ENCODE measurements around the gene UBASH3A.

Gene UBASH3A

DNA sequence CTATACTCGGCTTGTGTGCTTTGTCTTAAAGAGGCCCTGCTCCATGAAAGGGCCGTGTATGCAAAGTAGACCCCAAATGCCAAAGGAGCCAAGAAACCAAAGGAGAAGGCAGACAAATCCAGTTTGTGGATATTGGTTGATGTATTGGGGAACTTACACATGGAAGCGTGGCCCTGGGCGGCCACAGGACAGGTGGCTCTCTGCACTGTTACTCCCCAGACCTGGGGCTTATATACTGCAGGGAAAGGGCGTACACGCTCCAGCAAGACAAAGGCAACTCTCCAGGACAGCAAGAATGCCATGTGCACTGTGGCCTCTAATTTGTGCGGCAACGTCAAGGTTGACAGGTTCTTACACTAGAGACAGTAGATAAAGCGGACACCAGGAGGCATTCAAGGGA lies 67.5 kb downstream of the UBASH3A start:
- H3K4me3 ChIP-seq (ENCODE audit: low read depth, low read length) = no peak overlapping the region
- TF ChIP-seq, protein P1, sequence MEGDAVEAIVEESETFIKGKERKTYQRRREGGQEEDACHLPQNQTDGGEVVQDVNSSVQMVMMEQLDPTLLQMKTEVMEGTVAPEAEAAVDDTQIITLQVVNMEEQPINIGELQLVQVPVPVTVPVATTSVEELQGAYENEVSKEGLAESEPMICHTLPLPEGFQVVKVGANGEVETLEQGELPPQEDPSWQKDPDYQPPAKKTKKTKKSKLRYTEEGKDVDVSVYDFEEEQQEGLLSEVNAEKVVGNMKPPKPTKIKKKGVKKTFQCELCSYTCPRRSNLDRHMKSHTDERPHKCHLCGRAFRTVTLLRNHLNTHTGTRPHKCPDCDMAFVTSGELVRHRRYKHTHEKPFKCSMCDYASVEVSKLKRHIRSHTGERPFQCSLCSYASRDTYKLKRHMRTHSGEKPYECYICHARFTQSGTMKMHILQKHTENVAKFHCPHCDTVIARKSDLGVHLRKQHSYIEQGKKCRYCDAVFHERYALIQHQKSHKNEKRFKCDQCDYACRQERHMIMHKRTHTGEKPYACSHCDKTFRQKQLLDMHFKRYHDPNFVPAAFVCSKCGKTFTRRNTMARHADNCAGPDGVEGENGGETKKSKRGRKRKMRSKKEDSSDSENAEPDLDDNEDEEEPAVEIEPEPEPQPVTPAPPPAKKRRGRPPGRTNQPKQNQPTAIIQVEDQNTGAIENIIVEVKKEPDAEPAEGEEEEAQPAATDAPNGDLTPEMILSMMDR (IDR thresholded peaks at IDR 0.05; ENCODE audit: borderline replicate concordance, insufficient read depth, low read depth, low read length) = no peak

DNA sequence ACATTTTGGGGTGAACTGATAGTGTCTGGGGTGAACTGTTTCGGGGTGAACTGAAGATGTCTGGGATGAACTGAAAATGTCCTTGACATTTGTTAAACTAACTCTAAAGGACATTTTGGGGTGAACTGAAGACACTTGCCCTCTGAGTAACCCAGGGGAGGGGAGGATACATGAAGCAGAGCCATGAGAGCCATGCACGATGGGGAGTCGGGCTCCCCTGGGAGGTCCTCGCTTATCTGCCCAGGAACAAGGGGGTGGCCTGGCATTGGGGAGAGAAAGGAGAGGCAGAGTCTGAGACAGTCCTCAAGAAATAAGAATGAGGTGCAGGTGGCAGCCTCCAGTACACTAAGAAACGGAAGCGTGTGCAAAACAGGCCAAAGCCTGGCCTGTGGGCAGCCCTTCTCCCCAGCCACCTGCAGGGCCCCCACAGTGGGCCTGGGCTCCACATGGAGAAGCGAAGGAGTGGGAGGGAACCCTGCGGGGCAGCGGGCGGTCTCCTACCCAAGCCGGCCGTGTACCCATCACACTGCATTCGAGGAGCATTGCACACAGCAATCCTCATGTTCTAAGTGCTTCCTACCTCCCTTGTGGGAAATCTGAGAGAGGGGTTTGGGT lies 68.1 kb downstream of the UBASH3A start:
- TF ChIP-seq, protein P1 (IDR thresholded peaks at IDR 0.05; ENCODE audit: borderline replicate concordance, insufficient read depth, low read depth, low read length) = no peak
- no peak overlapping the region for H3K4me3 ChIP-seq (ENCODE audit: low read depth, low read length)

DNA sequence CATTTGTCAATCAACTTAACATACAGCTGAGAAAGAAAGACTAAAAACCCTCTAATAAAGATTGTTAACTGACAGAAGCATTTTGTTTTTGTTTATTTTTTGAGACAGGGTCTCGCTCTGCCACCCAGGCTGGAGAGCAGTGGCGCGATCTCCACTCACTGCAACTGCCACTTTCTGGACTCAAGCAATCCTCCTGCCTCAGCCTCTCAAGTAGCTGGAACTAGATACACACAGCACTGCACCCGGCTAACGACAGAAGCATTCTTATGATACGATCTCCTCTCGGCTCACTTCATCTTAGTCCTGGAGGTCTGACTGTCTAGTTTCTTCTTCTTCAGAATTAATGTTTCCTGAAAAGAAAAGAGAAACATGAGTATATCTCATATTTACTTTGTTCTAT lies 68.8 kb downstream of the UBASH3A start:
- TF ChIP-seq, protein P1 (IDR thresholded peaks at IDR 0.05; ENCODE audit: borderline replicate concordance, insufficient read depth, low read depth, low read length) = no peak
- H3K4me3 ChIP-seq (ENCODE audit: low read depth, low read length) = no peak overlapping the region

DNA sequence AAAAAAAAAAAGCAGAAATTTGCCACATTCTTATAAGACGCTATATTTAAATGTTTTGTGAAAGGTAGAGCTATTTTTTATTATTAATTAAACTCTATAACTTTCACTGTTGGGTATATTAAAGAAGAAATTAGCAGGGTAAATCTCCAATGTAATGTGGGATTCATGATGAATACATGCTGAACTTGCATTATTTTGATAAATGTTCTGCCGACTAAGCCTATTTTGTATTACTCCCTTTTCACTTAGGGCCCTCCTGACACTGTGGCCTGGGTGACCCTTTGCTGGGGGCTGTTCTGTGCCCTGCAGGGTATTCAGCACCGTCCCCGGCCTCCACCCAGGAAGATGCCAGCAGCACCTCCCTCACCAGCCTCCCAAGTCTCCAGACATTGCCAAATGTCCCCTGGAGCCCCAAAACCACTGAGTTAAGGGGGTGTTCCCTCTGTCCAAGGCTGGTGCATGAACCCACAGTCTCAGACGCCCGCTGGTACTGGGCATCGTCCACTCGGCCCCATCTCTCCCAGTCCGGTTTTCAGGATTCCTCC lies 69.9 kb downstream of the UBASH3A start:
- TF ChIP-seq, protein P1 (IDR thresholded peaks at IDR 0.05; ENCODE audit: borderline replicate concordance, insufficient read depth, low read depth, low read length) = no peak
- H3K4me3 ChIP-seq (ENCODE audit: low read depth, low read length) = no peak overlapping the region

DNA sequence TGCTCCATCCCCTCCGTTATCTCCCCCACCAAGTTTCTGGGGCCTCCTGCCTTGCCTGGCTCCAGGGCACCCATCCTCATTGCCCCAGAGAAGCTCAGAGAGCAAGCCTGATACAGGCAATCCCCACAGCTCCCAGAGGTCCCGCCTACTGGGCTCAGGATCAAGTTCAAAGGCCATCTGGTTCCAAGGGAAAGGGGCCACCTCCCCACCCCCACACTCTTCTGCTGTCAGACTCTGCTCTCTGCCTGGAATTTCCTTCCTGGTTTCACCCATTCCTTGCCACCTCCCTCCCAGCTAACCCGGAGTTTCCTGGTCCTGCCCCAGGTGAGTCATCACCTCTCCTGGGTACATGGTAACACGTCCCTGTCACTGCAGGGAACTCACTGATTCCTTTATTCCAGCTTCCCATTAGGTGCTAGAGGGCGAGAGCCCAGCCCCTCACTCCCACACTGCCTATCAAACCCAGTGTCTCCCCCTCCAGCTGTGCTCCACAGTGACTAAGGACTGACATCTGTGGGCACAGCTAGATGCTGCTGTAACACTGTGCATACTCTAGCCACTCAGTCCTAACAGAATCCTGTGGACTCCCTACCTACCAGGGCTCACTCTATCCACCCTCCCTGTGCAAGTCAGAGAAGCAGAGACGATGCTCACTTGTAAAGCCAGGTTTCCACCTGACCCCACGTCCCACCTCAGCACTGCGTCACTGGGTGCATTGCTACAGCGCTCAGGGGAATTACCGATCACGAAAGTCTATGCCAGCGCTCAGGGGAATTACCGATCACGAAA lies 70.5 kb downstream of the UBASH3A start:
- TF ChIP-seq, protein P1 (IDR thresholded peaks at IDR 0.05; ENCODE audit: borderline replicate concordance, insufficient read depth, low read depth, low read length) = no peak
- H3K4me3 ChIP-seq (ENCODE audit: low read depth, low read length) = no peak overlapping the region

DNA sequence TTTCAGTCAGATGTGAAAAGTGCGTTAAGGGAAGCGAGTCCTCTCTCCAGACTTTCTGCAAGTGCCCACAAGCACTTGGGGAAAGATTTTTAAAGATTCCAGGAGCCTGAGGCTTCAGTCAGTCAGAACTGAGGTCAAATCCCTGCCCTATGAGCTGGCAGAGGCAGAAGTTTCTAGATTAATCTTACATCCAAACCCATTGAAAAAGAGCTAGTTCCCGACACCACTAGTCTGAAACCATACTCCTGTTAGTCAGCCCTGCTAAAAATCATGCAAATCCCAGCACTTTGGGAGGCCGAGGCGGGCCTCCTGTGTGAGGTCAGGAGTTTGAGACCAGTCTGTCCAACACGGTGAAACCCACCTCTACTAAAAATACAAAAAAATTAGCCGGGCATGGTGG lies 71.3 kb downstream of the UBASH3A start:
- H3K4me3 ChIP-seq (ENCODE audit: low read depth, low read length) = no peak overlapping the region

More for the DNA sequence above, 71.3 kb downstream of the UBASH3A start:
- TF ChIP-seq, protein P1 (IDR thresholded peaks at IDR 0.05; ENCODE audit: borderline replicate concordance, insufficient read depth, low read depth, low read length) = no peak
